Measurements from ENCODE around the gene ABLIM2.

The ABLIM2 gene

GRCh38 chr4:7933651-7934510 is 224.7 kb downstream of the ABLIM2 start:
- no peak overlapping the region for H3K9ac ChIP-seq (ENCODE audit: low read length)
- peaks cover 94% of the 10 kb centered on the region for H3K27me3 ChIP-seq (replicated peaks; ENCODE audit: insufficient read depth, low read length)
- H3K27ac ChIP-seq (ENCODE audit: low read length) = no peak overlapping the region
- no peak overlapping the region for H3K4me2 ChIP-seq (ENCODE audit: low read depth, low read length)
- no peaks in the 10 kb centered on the region for H3K4me1 ChIP-seq (ENCODE audit: low read length)
- H4K20me1 ChIP-seq (ENCODE audit: insufficient read depth, low read length) = no peaks in the 10 kb centered on the region
- no peak for DNase-seq
- H3K36me3 ChIP-seq (replicated peaks; ENCODE audit: insufficient read depth, low read length) = no peaks in the 10 kb centered on the region
- no peaks in the 10 kb centered on the region for H3F3A ChIP-seq (ENCODE audit: insufficient read depth, low read length)
- no peak overlapping the region for H3K4me3 ChIP-seq (ENCODE audit: low read length)
- H3K9me3 ChIP-seq (replicated peaks; ENCODE audit: insufficient read depth, low read length) = no peaks in the 10 kb centered on the region
- H3K79me2 ChIP-seq (ENCODE audit: low read length) = no peaks in the 10 kb centered on the region
- TF ChIP-seq EZH2 (optimal IDR thresholded peaks at IDR 0.05; ENCODE audit: low read depth, low read length) = no peak
- no peak overlapping the region for H2AFZ ChIP-seq (ENCODE audit: low read length)
- no peaks in the 10 kb centered on the region for H3K9me2 ChIP-seq (replicated peaks; ENCODE audit: insufficient read depth, low read length)

GRCh38 chr4:7932287-7932686 is 226.3 kb downstream of the ABLIM2 start:
- no peak for DNase-seq
- Histone ChIP-seq H3K4me2 (ENCODE audit: low read depth, low read length) (no peak overlapping the region), H3F3A (ENCODE audit: insufficient read depth, low read length) (no peaks in the 10 kb centered on the region), H2AFZ (ENCODE audit: low read length) (no peak overlapping the region), H3K9me2 (replicated peaks; ENCODE audit: insufficient read depth, low read length) (no peaks in the 10 kb centered on the region), H3K79me2 (ENCODE audit: low read length) (no peaks in the 10 kb centered on the region), H3K27me3 (replicated peaks; ENCODE audit: insufficient read depth, low read length) (peaks cover 95% of the 10 kb centered on the region), H3K4me1 (ENCODE audit: low read length) (no peaks in the 10 kb centered on the region), H3K9me3 (replicated peaks; ENCODE audit: insufficient read depth, low read length) (no peaks in the 10 kb centered on the region), H4K20me1 (ENCODE audit: insufficient read depth, low read length) (no peaks in the 10 kb centered on the region), H3K4me3 (ENCODE audit: low read length) (no peak overlapping the region), H3K27ac (ENCODE audit: low read length) (no peak overlapping the region), H3K9ac (ENCODE audit: low read length) (no peak overlapping the region), H3K36me3 (replicated peaks; ENCODE audit: insufficient read depth, low read length) (no peaks in the 10 kb centered on the region)
- TF ChIP-seq CTCF (IDR thresholded peaks at IDR 0.05; ENCODE audit: low read length) = no peak
- TF ChIP-seq EZH2 (optimal IDR thresholded peaks at IDR 0.05; ENCODE audit: low read depth, low read length) = no peak
- TF ChIP-seq EZH2phosphoT487 (IDR thresholded peaks at IDR 0.05; ENCODE audit: low read length) = no peak

- Histone ChIP-seq H3K9ac (ENCODE audit: low read length) (no peak overlapping the region), H3F3A (ENCODE audit: insufficient read depth, low read length) (no peaks in the 10 kb centered on the region), H3K27ac (ENCODE audit: low read length) (no peak overlapping the region), H3K36me3 (replicated peaks; ENCODE audit: insufficient read depth, low read length) (no peaks in the 10 kb centered on the region), H3K4me1 (ENCODE audit: low read length) (no peaks in the 10 kb centered on the region), H3K9me2 (replicated peaks; ENCODE audit: insufficient read depth, low read length) (no peaks in the 10 kb centered on the region), H2AFZ (ENCODE audit: low read length) (no peak overlapping the region), H4K20me1 (ENCODE audit: insufficient read depth, low read length) (no peaks in the 10 kb centered on the region), H3K79me2 (ENCODE audit: low read length) (no peaks in the 10 kb centered on the region), H3K4me3 (ENCODE audit: low read length) (no peak overlapping the region), H3K4me2 (ENCODE audit: low read depth, low read length) (no peak overlapping the region), H3K9me3 (replicated peaks; ENCODE audit: insufficient read depth, low read length) (no peaks in the 10 kb centered on the region), H3K27me3 (replicated peaks; ENCODE audit: insufficient read depth, low read length) (peaks cover 95% of the 10 kb centered on the region)
- no peak for DNase-seq
- TF ChIP-seq EZH2 (optimal IDR thresholded peaks at IDR 0.05; ENCODE audit: low read depth, low read length) (no peak), EZH2phosphoT487 (IDR thresholded peaks at IDR 0.05; ENCODE audit: low read length) (no peak), CTCF (IDR thresholded peaks at IDR 0.05; ENCODE audit: low read length) (no peak)
Measured at GRCh38 chr4:7929118-7929951, 229.3 kb downstream of the ABLIM2 start.
